Activated CD8-positive, alpha-beta memory T cell treated with anti-CD3 and anti-CD28 coated beads for 48 hours (primary cell): ENCODE measurements around the gene ACBD5.

Source experiments
- DNase-seq, 3 experiments: peaks; one replicate each; pipeline ENCODE4 v3.0.0-alpha.2; 2020; ENCODE audit warnings: low read depth in 2 of 3, low spot score in 2 of 3

ACBD5 gene

DNA sequence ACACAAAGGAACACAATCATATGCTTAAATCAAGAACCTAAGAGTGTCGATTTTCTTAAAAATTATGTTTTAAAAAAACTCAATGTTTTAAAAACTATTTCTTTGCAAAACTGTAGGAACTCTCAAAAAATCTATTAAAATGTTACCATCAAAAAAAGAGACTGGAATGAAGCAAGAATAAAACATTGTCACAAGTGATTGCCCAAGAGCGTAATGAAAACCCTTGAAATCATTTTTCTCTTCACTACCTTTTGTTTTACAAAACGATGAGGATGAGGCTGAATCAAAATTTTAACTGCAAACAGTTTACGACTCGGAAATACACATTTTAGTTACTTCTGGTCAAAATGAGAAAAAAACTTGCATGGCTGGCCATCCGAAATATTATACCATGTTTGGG is 87.3 kb downstream of the ACBD5 start:
- no peak for DNase-seq

DNA sequence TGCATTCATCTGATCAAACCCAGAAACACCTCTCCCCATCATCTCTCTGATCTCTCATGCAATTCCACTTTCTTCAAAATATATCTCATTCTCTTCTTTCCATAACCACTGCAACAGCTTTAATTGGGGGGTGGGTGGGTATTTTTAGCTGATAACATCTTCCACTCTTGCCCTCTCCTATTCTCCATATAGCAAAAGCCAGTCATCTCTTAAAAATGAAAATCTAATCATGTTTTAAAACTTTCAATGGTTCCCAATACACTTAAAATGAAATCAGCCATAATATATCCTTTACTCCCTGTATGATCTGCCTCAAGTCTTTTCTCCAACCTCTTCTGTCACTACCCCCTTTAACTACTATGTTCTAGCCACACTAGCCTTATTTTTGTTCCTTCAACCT is 87.9 kb downstream of the ACBD5 start:
- DNase-seq = no peak

DNA sequence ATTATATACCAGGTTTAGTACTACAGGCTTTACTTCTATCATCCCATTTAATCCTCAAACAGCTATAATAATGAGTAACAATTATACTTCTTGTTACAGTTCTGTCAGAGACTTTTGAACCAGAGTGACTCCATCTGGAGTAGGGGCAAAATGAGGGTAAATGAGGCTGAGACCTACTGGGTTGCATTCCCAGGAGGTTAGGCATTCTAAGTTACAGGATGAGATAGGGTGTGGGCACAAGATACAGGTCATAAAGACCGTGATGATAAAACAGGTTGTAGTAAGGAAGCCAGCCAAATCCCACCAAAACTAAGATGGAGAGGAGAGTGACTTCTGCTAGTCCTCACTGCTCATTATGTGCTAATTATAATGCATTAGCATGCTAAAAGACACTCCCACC is 90.3 kb downstream of the ACBD5 start:
- DNase-seq = no peak

DNA sequence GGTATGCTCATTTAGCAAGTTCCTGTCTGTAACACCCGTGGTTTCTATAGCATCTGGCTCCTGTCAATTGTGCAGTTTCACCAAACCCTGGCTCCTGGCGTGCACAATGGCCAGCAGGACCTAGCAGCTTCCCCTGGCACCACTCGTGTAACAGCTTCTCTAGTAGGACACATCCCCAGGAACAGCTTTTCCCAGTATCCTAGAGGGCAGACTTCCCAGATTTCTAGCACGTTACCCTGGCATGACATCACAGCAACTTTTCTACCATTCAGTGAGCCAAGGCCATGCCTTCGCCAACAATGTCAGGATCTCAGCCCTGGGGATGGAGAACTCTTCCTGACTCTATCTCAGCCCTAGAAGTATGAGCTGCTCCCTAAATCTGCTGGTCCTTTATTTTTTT is 92.9 kb downstream of the ACBD5 start:
- no peak for DNase-seq

DNA sequence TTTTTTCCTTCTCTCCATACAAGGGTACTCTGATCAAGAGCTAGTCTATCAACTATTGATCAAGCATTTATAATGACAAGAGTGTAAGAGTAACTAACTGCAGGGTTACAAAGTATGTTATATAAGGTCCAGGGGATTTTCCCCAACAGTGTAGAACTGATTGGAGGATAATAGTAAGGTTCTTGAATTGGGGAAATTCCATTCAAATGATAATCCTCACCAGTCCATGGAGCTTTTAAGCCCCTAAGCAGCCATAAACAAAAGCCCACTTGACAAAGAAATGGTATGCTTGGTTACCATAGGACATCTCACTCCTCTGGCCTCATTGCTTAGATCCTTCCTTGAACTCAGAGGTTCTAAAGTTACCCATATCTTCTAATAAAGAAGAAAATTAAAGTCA is 94.7 kb downstream of the ACBD5 start:
- no peak for DNase-seq
